Fibroblast of skin of back (primary cell): ENCODE results near the gene CTU2.

Experiments used
- DNase-seq: peaks from one replicate; pipeline ENCODE4 v3.0.0-alpha.2; 2013

The CTU2 gene

GRCh38 chr16:88747588-88748301, 41.4 kb downstream of the CTU2 start:
- DNase-seq, result no peak

- DNase-seq, result no peak
Observed at GRCh38 chr16:88748364-88748763, 42.1 kb downstream of the CTU2 start.

- no peak for DNase-seq
Observed at GRCh38 chr16:88749358-88749757, 43.1 kb downstream of the CTU2 start.

GRCh38 chr16:88750854-88751253, 44.6 kb downstream of the CTU2 start:
- no peak for DNase-seq

GRCh38 chr16:88752386-88753002, 46.2 kb downstream of the CTU2 start:
- no peak for DNase-seq

- DNase-seq, result no peak
Observed at GRCh38 chr16:88753191-88753590, 46.9 kb downstream of the CTU2 start.

GRCh38 chr16:88753602-88754001, 47.3 kb downstream of the CTU2 start:
- no peak for DNase-seq

- DNase-seq, result no peak
Observed at GRCh38 chr16:88754109-88754911, 48.0 kb downstream of the CTU2 start.

GRCh38 chr16:88754912-88755744, 48.8 kb downstream of the CTU2 start:
- DNase-seq, result peak; percentile 66

- no peak for DNase-seq
Observed at GRCh38 chr16:88755745-88756443, 49.6 kb downstream of the CTU2 start.

- no peak for DNase-seq
Observed at GRCh38 chr16:88758227-88758943, 52.1 kb downstream of the CTU2 start.

- DNase-seq, result no peak
Observed at GRCh38 chr16:88758944-88759244, 52.6 kb downstream of the CTU2 start.

- DNase-seq, result peak; percentile 46
Observed at GRCh38 chr16:88759245-88759975, 53.1 kb downstream of the CTU2 start.

GRCh38 chr16:88759976-88760350, 53.7 kb downstream of the CTU2 start:
- DNase-seq, result no peak

- DNase-seq, result no peak
Observed at GRCh38 chr16:88760424-88761142, 54.3 kb downstream of the CTU2 start.

- DNase-seq, result no peak
Observed at GRCh38 chr16:88761143-88761534, 54.8 kb downstream of the CTU2 start.

- DNase-seq, result no peak
Observed at GRCh38 chr16:88761830-88762229, 55.5 kb downstream of the CTU2 start.

GRCh38 chr16:88762258-88762870, 56.1 kb downstream of the CTU2 start:
- no peak for DNase-seq

GRCh38 chr16:88762941-88763340, 56.6 kb downstream of the CTU2 start:
- no peak for DNase-seq
